K562 (cell line): ENCODE measurements around the gene LMNTD2. TPM values are rescaled to one million over a fixed set of nuclear protein-coding genes. Genes with fewer than 3 reads are reported as not detected.

Source experiments
- ARID3A ChIP-seq: IDR thresholded peaks from 2 replicates; pipeline ENCODE4 v1.6.1; 2012; ENCODE audit warnings: low read depth, low read length, improper control_type of control experiment, borderline replicate concordance
- ARNT ChIP-seq, 2 experiments: fragments of 450-650 bp; IDR thresholded peaks; 2 replicates each; pipeline ENCODE4 v1.6.1; 2016; ENCODE audit warnings: mild to moderate bottlenecking in 1 of 2
- ASH1L ChIP-seq: fragments of 450-650 bp; IDR thresholded peaks from 2 replicates; pipeline ENCODE4 v1.6.1; 2018; ENCODE audit warnings: borderline replicate concordance, mild to moderate bottlenecking, low read depth; ENCODE audit not compliant: partially characterized antibody
- CEBPZ ChIP-seq: fragments of 150-350 bp; IDR thresholded peaks from 2 replicates; pipeline ENCODE4 v1.6.1; 2014; ENCODE audit warnings: low read depth, mild to moderate bottlenecking, low read length, borderline replicate concordance
- CREB1 ChIP-seq, 2 experiments: sonication (generic) in 1 of 2; formaldehyde crosslinking in 1 of 2; IDR thresholded peaks; 2 replicates each; pipeline versions ENCODE4 v1.6.1 to v1.8.0; 2012 to 2022; ENCODE audit warnings: inconsistent platforms in 1 of 2, mild to moderate bottlenecking in 1 of 2, missing genetic modification reagents in 1 of 2, moderate library complexity in 1 of 2
- CXXC5 ChIP-seq: fragments of 250-450 bp; sonication (Bioruptor Pico); IDR thresholded peaks from 2 replicates; pipeline ENCODE4 v1.8.0; 2022; ENCODE audit warnings: inconsistent platforms, mild to moderate bottlenecking, moderate library complexity
- DNMT1 ChIP-seq: fragments of 450-650 bp; IDR thresholded peaks from 2 replicates; pipeline ENCODE4 v1.6.1; 2016; ENCODE audit warnings: antibody characterized with exemption, mild to moderate bottlenecking
- E2F4 ChIP-seq: sonication (generic); formaldehyde crosslinking; IDR thresholded peaks from 2 replicates; pipeline ENCODE4 v1.8.0; 2022; ENCODE audit warnings: mild to moderate bottlenecking, low read depth, missing genetic modification reagents
- IRF2 ChIP-seq: sonication (generic); formaldehyde crosslinking; IDR thresholded peaks from 2 replicates; pipeline ENCODE4 v1.8.1; 2022; ENCODE audit warnings: mild to moderate bottlenecking, missing genetic modification reagents
- MAFG ChIP-seq: fragments of 450-650 bp; conservative IDR thresholded peaks from 2 replicates; pipeline ENCODE4 v1.6.1; 2016; ENCODE audit warnings: missing genetic modification characterization, missing compliant biosample characterization
- MTA3 ChIP-seq: fragments of 450-650 bp; formaldehyde crosslinking; IDR thresholded peaks from 2 replicates; pipeline ENCODE4 v1.6.1; 2017; ENCODE audit warnings: mild to moderate bottlenecking, borderline replicate concordance
- NFE2 ChIP-seq: IDR thresholded peaks from 2 replicates; pipeline ENCODE4 v1.6.1; 2014; ENCODE audit warnings: antibody characterized with exemption, low read depth
- RAD21 ChIP-seq, 2 experiments: fragments of 250-450 bp in 1 of 2; fragments of 450-650 bp in 1 of 2; sonication (Bioruptor Pico) in 1 of 2; formaldehyde crosslinking in 1 of 2; IDR thresholded peaks in 1 of 2; conservative IDR thresholded peaks in 1 of 2; 2 replicates each; pipeline versions ENCODE4 v1.4.0 to v1.8.0; 2020 to 2022; ENCODE audit warnings: mild to moderate bottlenecking in 2 of 2, moderate library complexity in 1 of 2
- TGIF2 ChIP-seq: sonication (generic); formaldehyde crosslinking; IDR thresholded peaks from 2 replicates; pipeline ENCODE4 v1.8.1; 2022; ENCODE audit warnings: mild to moderate bottlenecking, missing genetic modification reagents, moderate library complexity
- TSC22D4 ChIP-seq: fragments of 450-650 bp; IDR thresholded peaks from 2 replicates; pipeline ENCODE4 v1.6.1; 2016; ENCODE audit warnings: missing genetic modification characterization, missing biosample characterization, control low read depth
- YBX1 ChIP-seq: fragments of 450-650 bp; IDR thresholded peaks from 2 replicates; pipeline ENCODE4 v1.7.1; 2016; ENCODE audit warnings: mild to moderate bottlenecking
- ZEB2 ChIP-seq: fragments of 450-650 bp; IDR thresholded peaks from 2 replicates; pipeline ENCODE4 v1.6.1; 2016
- ZFP30 ChIP-seq: fragments of 250-450 bp; sonication (Bioruptor Pico); IDR thresholded peaks from 2 replicates; pipeline ENCODE4 v1.8.0; 2022; ENCODE audit warnings: moderate library complexity, mild to moderate bottlenecking, inconsistent platforms, borderline replicate concordance
- ZNF436 ChIP-seq: fragments of 250-450, 450-650 bp; sonication (Bioruptor Pico); formaldehyde crosslinking; IDR thresholded peaks from 2 replicates; pipeline ENCODE4 v1.7.0; 2020; ENCODE audit warnings: mild to moderate bottlenecking
- ZNF507 ChIP-seq: conservative IDR thresholded peaks from 2 replicates; pipeline ENCODE4 v1.6.1; 2017; ENCODE audit warnings: missing genetic modification characterization, missing compliant biosample characterization
- polyA plus RNA-seq, 8 experiments: library from polyadenylated mRNA; depleted of rRNA in 4 of 8; stranded (reverse) in 5 of 8; unstranded in 3 of 8; fragments of >200 nt; fragmentation: Nextera tagmentation in 2 of 8; fragmentation: Illumina TruSeq in 1 of 8; extraction: Ambion mirVana in 2 of 8; extraction: Trizol in 1 of 8; gene quantifications; 2 replicates each; pipeline versions ENCODE4 v1.2.1 to v1.2.3, GENCODE V29; 2011 to 2014; ENCODE audit warnings: inconsistent platforms in 1 of 8, missing spikeins in 1 of 8
- total RNA-seq, 7 experiments: library from RNA; depleted of rRNA in 6 of 7; stranded (reverse); fragments of >200 nt in 6 of 7; fragmentation: Illumina TruSeq in 2 of 7; extraction: Trizol in 2 of 7; gene quantifications; 2 replicates each; pipeline versions ENCODE4 v1.2.1 to v1.2.3, GENCODE V29; 2011 to 2021; ENCODE audit warnings: low replicate concordance in 1 of 7
- TF ChIP-seq, protein P1 (sequence below): fragments of 200-800 bp; sonication (Bioruptor generic); IDR thresholded peaks from 2 replicates; pipeline ENCODE4 v1.6.1; 2017; ENCODE audit warnings: missing genetic modification characterization, missing compliant biosample characterization

The LMNTD2 gene
- total and polyA plus RNA-seq, 9 of the 15 experiments (the other 6 are each of a cell fraction or from before 2014, with no cell fraction given) = 0.48 to 4.2 (median 1.5) TPM; not detected in 3

GRCh38 chr11:554428-555226, 5.9 kb downstream of the LMNTD2 start (continued):
- TF ChIP-seq MTA3 = no peak
- no peak for TF ChIP-seq ARNT (IDR thresholded peaks at IDR 0.05)
- no peak for TF ChIP-seq E2F4
- TF ChIP-seq ZFP30 (CRISPR knock-in tag) = no peak
- TF ChIP-seq ZNF507 (tag) = no peak
- no peak for TF ChIP-seq ARID3A
- no peak for TF ChIP-seq CREB1 (IDR thresholded peaks at IDR 0.05)
- no peak for TF ChIP-seq CREB1 (CRISPR knock-in tag; IDR thresholded peaks at IDR 0.05)
- TF ChIP-seq ZNF436 (CRISPR knock-in tag) = no peak
- no peak for TF ChIP-seq DNMT1
- no peak for TF ChIP-seq YBX1
- TF ChIP-seq CEBPZ = no peak
- no peak for TF ChIP-seq MAFG (tag)
- peak in 1 of 2 experiments; percentile 49; a peak in 2 of 4 replicates for TF ChIP-seq RAD21 (CRISPR knock-in tag; conservative IDR thresholded peaks at IDR 0.05 in 1 of 2, IDR thresholded peaks at IDR 0.05 in 1 of 2)
- TF ChIP-seq CXXC5 (CRISPR knock-in tag) = peak; percentile 48; the same call in 1 of the 2 replicates
- no peak for TF ChIP-seq ASH1L
- no peak for TF ChIP-seq IRF2 (CRISPR knock-in tag)
- TF ChIP-seq ZEB2 = no peak
- TF ChIP-seq, protein P1, sequence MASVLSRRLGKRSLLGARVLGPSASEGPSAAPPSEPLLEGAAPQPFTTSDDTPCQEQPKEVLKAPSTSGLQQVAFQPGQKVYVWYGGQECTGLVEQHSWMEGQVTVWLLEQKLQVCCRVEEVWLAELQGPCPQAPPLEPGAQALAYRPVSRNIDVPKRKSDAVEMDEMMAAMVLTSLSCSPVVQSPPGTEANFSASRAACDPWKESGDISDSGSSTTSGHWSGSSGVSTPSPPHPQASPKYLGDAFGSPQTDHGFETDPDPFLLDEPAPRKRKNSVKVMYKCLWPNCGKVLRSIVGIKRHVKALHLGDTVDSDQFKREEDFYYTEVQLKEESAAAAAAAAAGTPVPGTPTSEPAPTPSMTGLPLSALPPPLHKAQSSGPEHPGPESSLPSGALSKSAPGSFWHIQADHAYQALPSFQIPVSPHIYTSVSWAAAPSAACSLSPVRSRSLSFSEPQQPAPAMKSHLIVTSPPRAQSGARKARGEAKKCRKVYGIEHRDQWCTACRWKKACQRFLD (CRISPR knock-in tag) = no peak
- no peak for TF ChIP-seq TGIF2 (CRISPR knock-in tag)
- no peak for TF ChIP-seq NFE2
- TF ChIP-seq TSC22D4 (tag) = no peak
